Activated CD8-positive, alpha-beta memory T cell treated with anti-CD3 and anti-CD28 coated beads for 36 hours (primary cell): ENCODE data around the gene MYF6. TPM values are rescaled to one million over a fixed set of nuclear protein-coding genes. Genes with fewer than 3 reads are reported as not detected.

Experiments used
- CTCF ChIA-PET: fragments of 350-600 bp; sonication (Branson Sonifier 250); formaldehyde crosslinking; loops from one replicate; lab custom pipeline; 2021; ENCODE audit warnings: antibody characterized with exemption; lab: Charles Lee
- POLR2A ChIA-PET: fragments of 350-600 bp; sonication (Branson Sonifier 250); formaldehyde crosslinking; loops from one replicate; lab custom pipeline; 2021; ENCODE audit warnings: antibody characterized with exemption; lab: Charles Lee
- total RNA-seq, 2 experiments: library from RNA; stranded (reverse); gene quantifications; one replicate each; pipeline ENCODE4 v1.2.3, GENCODE V29; 2021

MYF6 gene
- total RNA-seq, 2 experiments from 2014 or later = not detected

DNA sequence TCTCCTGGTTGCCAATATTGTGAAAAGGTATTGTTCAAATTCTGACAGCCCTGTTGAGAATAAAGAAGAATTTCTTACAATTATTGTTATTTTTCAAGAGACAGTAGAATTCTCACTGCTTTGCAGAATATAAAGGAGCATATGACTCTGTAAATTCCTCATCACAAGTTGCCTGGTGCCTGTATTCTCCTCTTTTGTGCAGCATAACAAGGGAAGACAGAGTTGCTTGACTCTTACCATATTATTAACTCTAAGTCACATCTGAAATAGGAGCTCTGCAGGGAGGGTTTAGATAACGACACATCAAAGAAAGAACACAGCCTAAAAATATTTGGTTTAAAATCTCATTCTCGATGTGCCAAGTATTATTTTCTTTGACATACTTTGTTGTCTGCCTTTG lies 40.4 kb downstream of the MYF6 start:
- CTCF ChIA-PET = no interaction called here
- POLR2A ChIA-PET = no interaction called here

DNA sequence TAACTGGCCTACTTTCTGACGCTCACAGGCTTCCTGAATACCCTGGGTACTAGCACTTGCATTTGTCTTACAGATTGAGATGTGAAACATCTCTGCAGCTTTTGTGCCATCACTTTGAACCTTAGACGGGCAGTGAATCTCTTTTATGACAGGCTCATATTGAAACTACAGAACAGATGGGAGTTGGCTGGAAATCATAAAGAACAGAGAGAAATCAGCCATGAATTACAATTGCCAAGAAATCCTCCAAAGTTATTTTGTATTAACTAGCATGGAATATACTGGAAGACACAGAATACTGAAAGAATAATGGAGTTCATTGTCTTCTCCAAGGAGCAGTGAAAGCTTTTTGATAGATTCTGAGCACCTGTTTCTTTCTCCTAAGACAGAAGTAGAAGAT lies 42.0 kb downstream of the MYF6 start:
- ChIA-PET POLR2A (no interaction called here), CTCF (no interaction called here)

DNA sequence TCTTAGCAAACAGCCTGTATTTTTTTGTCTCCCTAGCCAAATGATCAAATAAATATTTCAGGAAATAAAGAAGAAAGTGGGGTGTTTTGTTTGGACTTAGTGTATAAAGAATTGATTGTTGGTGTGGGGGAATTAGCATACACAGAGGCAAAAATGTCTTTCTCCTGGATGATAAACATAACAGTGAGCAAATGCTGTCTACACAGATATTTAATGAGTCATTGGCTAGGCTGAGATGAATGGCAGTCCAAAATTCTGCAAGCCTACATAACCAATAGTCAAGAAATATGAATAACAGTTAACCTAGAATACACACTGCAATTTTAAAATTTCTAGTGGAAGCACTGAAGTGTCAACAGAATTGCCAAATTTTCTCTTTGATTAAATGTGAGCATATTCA lies 45.0 kb downstream of the MYF6 start:
- POLR2A ChIA-PET = no interaction called here
- CTCF ChIA-PET = no interaction called here

DNA sequence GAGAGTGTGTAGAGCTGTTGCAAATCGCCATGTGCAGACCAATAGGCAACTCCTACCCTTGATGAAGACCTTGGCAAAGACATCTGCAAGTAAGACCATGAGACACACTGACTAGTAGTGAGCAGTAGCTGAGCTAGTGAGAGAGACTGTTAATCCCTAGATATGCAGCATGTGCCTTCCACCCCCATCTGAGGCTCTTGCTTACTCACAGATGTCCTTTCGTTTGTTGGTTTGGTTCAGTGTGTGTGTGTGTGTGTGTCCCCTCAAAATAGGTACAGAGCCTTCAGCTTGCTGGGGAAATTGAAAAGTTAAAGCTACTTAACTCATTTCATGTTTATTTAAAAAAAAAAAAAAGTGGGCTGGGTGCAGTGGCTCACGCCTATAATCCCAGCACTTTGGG lies 46.8 kb downstream of the MYF6 start:
- ChIA-PET CTCF (interaction anchor here (1.0 kb wide), 1 partner anchor 20 kb away, joined by 4 read pairs; no protein-coding TSS in a partner anchor), POLR2A (no interaction called here)

DNA sequence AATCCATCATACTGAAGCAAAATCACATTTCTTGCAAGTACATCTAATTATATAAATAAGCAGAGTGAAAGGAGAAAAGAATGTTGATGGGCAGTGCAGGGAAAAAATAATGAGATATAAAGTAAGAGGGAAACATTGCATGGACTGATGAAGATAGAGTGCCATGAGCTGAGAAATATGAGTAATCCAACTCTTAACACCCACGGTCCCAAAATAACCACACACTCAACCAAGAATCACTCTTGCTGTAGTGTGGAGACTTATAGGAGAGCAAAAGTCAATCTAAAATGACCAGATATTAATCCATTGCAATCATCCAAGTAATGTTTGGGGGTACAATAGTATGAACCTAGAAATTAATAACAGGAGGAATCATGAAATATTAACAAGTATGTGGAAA lies 49.4 kb downstream of the MYF6 start:
- CTCF ChIA-PET = no interaction called here
- POLR2A ChIA-PET = no interaction called here

Other genes with a start within 250 kb of the MYF6 start
- not detected for gene MYF5, start 9.3 kb downstream of the MYF6 start, total RNA-seq
- gene LIN7A, start 230.3 kb downstream of the MYF6 start, total RNA-seq = not detected